Mesothelial cell of epicardium (in vitro differentiated cells): Measurements from ENCODE around the gene ZDHHC14. TPM values are rescaled to one million over a fixed set of nuclear protein-coding genes. Genes with fewer than 3 reads are reported as not detected.
"Not testable (repeated sequence)": the region's sequence is repeated elsewhere in the genome, so short reads cannot be mapped to it uniquely, and the experiment has no call there.

ENCODE experiments used
- DNase-seq, 2 experiments: peaks; one replicate each; pipeline ENCODE4 v3.0.0; 2021; ENCODE audit warnings: low spot score in 2 of 2; ENCODE audit not compliant: unreplicated experiment in 2 of 2
- H3K27ac Mint-ChIP-seq: 2 replicates; pipeline ENCODE4 v1.8.0; 2021; ENCODE audit warnings: mixed read lengths
- H3K27me3 Mint-ChIP-seq: 2 replicates; pipeline ENCODE4 v1.8.0; 2021; ENCODE audit warnings: low read depth, mixed read lengths
- H3K36me3 Mint-ChIP-seq: 2 replicates; pipeline ENCODE4 v1.8.0; 2021; ENCODE audit warnings: mixed read lengths
- H3K4me1 Mint-ChIP-seq: 2 replicates; pipeline ENCODE4 v1.8.0; 2021; ENCODE audit warnings: mixed read lengths
- H3K4me3 Mint-ChIP-seq: 2 replicates; pipeline ENCODE4 v1.8.0; 2021; ENCODE audit warnings: mild to moderate bottlenecking, moderate library complexity, mixed read lengths
- H3K9me3 Mint-ChIP-seq: 2 replicates; pipeline ENCODE4 v1.8.0; 2021; ENCODE audit warnings: mixed read lengths
- total RNA-seq: library from RNA; stranded (reverse); gene quantifications from 3 replicates; pipeline ENCODE4 v1.2.1, GENCODE V29; 2021
- TF ChIP-seq, protein P1 (sequence below): fragments of 200-600 bp; sonication (generic); IDR thresholded peaks from one replicate; pipeline ENCODE4 v1.5.0; 2021; ENCODE audit warnings: antibody characterized with exemption; ENCODE audit not compliant: unreplicated experiment

The ZDHHC14 gene
- total RNA-seq, 1 donor from 2014 or later, result 11.3 TPM

- H3K36me3 Mint-ChIP-seq, result peaks cover 17% of the 10 kb centered on the region
- peaks cover 26% of the 10 kb centered on the region for H3K9me3 Mint-ChIP-seq
- no peak overlapping the region for H3K27ac Mint-ChIP-seq
- no peaks in the 10 kb centered on the region for H3K4me1 Mint-ChIP-seq
- no peak for DNase-seq
- no peak overlapping the region for H3K4me3 Mint-ChIP-seq
- TF ChIP-seq, protein P1, sequence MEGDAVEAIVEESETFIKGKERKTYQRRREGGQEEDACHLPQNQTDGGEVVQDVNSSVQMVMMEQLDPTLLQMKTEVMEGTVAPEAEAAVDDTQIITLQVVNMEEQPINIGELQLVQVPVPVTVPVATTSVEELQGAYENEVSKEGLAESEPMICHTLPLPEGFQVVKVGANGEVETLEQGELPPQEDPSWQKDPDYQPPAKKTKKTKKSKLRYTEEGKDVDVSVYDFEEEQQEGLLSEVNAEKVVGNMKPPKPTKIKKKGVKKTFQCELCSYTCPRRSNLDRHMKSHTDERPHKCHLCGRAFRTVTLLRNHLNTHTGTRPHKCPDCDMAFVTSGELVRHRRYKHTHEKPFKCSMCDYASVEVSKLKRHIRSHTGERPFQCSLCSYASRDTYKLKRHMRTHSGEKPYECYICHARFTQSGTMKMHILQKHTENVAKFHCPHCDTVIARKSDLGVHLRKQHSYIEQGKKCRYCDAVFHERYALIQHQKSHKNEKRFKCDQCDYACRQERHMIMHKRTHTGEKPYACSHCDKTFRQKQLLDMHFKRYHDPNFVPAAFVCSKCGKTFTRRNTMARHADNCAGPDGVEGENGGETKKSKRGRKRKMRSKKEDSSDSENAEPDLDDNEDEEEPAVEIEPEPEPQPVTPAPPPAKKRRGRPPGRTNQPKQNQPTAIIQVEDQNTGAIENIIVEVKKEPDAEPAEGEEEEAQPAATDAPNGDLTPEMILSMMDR, result no peak
- H3K27me3 Mint-ChIP-seq, result peaks cover 2% of the 10 kb centered on the region
Measured at GRCh38 chr6:157585274-157586087, 204.5 kb downstream of the ZDHHC14 start.

DNA sequence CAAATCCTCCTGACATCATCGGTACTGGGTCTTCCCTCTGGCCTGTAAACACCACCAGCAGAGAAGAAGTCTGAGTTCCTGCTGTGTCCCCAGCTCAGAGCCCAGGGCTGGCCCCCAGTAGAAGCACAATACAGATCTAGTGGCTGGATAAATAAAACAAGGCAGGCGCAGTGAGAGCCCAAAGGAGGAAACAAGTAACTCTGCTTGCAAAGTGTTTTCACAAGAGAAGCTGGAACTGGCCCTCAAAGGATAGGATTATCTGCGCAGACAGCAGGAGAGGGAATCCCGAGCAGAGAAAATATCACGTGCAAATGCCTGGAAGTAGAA, 205.1 kb downstream of the ZDHHC14 start:
- Mint-ChIP-seq H3K4me3 (no peak overlapping the region), H3K4me1 (no peaks in the 10 kb centered on the region), H3K9me3 (peaks cover 31% of the 10 kb centered on the region), H3K27me3 (peaks cover 2% of the 10 kb centered on the region), H3K27ac (no peak overlapping the region), H3K36me3 (peaks cover 17% of the 10 kb centered on the region)
- TF ChIP-seq, protein P1, result no peak
- no peak for DNase-seq

- peaks cover 37% of the 10 kb centered on the region for H3K9me3 Mint-ChIP-seq
- H3K4me1 Mint-ChIP-seq, result no peaks in the 10 kb centered on the region
- no peak for DNase-seq
- peaks cover 20% of the 10 kb centered on the region for H3K36me3 Mint-ChIP-seq
- peaks cover 2% of the 10 kb centered on the region for H3K27me3 Mint-ChIP-seq
- no peak overlapping the region for H3K4me3 Mint-ChIP-seq
- no peak overlapping the region for H3K27ac Mint-ChIP-seq
- TF ChIP-seq, protein P1, result no peak
Measured at GRCh38 chr6:157586476-157587126, 205.6 kb downstream of the ZDHHC14 start.

DNA sequence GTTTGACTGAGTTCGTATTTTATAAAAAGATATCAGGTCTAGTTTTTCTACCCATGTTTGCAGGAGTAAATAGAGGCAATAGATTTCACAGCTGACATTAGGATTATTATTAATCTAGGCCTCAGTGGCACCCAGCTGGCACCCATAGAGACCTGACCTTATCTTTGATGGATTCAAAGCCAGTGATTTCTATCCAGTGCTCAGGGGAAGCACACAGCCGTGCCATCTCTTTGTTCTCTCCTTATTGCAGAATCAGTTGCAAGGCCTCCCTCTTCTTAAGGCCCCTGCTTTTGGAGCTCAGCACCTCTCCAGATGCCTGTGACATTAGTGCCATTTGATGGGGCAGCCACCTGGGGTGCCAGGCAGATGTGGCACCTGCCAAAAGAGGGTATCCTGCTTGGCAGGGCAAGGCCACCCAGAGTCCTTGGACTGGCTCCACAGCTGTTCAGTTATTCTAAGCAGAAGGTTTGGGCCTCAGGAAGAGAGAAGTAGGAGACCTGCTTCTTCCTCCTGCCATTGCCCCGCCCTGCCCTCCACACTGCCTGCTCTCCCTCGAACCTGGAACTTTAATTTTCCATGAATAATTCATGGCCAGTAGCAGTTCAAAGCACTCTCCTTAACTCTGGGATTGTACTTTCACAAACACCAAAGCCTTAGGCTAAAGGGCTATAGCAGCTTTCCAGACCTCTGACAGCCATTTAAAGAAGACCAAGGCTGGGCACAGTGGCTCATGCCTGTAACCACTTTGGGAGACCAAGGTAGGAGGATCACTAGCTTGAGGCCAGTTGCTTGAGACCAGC, 206.3 kb downstream of the ZDHHC14 start:
- Mint-ChIP-seq H3K4me1 (no peaks in the 10 kb centered on the region), H3K27ac (no peak overlapping the region), H3K36me3 (peaks cover 18% of the 10 kb centered on the region), H3K4me3 (no peak overlapping the region), H3K9me3 (peaks cover 35% of the 10 kb centered on the region), H3K27me3 (peaks cover 2% of the 10 kb centered on the region)
- TF ChIP-seq, protein P1, result no peak
- DNase-seq, result no peak

DNA sequence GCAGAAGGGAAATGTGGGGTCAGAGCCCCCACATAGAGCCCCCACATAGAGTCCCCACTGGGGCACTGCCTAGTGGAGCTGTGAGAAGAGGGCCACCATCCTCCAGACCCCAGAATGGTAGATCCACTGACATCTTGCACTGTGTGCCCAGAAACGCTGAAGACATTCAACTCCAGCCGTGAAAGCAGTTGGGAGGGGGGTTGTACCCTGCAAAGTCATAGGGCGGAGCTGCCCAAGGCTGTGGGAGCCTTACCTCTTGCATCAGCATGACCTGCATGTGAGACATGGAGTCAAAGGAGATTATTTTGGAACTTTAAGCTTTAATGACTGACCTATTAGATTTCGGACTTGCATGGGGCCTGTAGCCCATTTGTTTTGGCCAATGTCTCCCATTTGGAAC, 209.7 kb downstream of the ZDHHC14 start:
- Mint-ChIP-seq H3K9me3 (peaks cover 25% of the 10 kb centered on the region), H3K36me3 (peaks cover 13% of the 10 kb centered on the region)
- DNase-seq, H3K27me3 Mint-ChIP-seq, H3K27ac Mint-ChIP-seq, H3K4me3 Mint-ChIP-seq, H3K4me1 Mint-ChIP-seq: not testable (repeated sequence)

- H3K27me3 Mint-ChIP-seq, result no peaks in the 10 kb centered on the region
- TF ChIP-seq, protein P1, result no peak
- no peak overlapping the region for H3K4me3 Mint-ChIP-seq
Measured at GRCh38 chr6:157592541-157592940, 211.6 kb downstream of the ZDHHC14 start.

More at GRCh38 chr6:157592541-157592940, 211.6 kb downstream of the ZDHHC14 start:
- no peak overlapping the region for H3K27ac Mint-ChIP-seq
- peaks cover 14% of the 10 kb centered on the region for H3K4me1 Mint-ChIP-seq
- DNase-seq, result no peak
- H3K36me3 Mint-ChIP-seq, result peaks cover 13% of the 10 kb centered on the region
- H3K9me3 Mint-ChIP-seq, result peaks cover 25% of the 10 kb centered on the region
